DMS 273 treated with DMSO at 0.1 percent for 48 hours (cell line): ENCODE data around the gene FPR3.
"Not testable (repeated sequence)": the region's sequence is repeated elsewhere in the genome, so short reads cannot be mapped to it uniquely, and the experiment has no call there.

Experiments used
- DNase-seq: peaks from one replicate; lab custom pipeline; 2025; lab: John Stamatoyannopoulos, UW

FPR3 gene, protein sequence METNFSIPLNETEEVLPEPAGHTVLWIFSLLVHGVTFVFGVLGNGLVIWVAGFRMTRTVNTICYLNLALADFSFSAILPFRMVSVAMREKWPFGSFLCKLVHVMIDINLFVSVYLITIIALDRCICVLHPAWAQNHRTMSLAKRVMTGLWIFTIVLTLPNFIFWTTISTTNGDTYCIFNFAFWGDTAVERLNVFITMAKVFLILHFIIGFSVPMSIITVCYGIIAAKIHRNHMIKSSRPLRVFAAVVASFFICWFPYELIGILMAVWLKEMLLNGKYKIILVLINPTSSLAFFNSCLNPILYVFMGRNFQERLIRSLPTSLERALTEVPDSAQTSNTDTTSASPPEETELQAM

DNA sequence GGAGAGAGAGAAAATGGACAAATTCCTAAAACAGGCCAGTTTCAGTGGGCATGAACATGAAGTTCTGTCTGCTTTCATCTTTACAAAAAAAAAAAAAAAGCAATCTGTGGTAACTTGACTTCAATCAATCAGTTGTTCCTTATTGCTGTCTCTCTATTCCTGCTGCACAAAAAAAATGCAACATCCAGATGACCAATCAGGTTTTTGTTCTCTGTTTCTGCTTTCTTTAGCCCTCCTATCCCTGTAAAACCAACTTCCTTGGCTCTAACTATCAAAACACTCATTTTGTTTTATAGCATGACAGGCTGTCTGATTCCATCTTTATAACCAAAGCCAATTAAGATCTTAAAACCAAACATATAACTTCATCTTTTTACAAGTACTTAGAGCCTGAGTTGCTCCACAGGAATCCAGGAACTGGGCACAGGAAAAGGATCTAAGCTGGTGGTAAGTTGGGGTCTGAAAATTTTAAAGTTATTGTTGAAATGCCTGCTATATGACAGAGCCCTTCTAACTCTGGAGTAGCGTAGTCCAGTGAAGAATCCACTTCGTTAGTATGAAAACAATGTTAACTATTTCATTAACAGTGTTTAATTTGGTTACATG lies at the start of gene FPR3:
Gene FPR3 (plus strand): TSS at position 273 of the 606 bp plus-strand sequence. CDS start 28,592 bp downstream, outside the sequence.
- DNase-seq: no peak

DNA sequence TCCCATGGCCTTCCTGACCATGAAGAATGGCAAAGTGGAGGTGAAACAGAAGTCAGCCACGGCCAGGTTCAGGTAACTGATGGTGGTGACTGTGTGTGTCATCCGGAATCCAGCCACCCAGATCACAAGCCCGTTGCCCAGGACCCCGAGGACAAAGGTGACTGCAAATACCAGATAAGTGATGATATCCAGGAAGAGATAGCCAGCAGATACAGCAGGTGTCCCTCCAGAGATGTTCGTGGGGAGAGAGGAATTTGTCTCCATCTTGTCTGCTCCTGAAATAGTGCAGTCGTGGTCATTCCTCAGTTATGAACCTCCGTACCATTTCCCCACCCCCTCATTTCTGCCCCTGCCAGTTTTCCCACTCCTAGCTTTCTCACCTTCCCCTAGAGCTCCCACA lies 48.2 kb upstream of the FPR3 start:
- no peak for DNase-seq

DNA sequence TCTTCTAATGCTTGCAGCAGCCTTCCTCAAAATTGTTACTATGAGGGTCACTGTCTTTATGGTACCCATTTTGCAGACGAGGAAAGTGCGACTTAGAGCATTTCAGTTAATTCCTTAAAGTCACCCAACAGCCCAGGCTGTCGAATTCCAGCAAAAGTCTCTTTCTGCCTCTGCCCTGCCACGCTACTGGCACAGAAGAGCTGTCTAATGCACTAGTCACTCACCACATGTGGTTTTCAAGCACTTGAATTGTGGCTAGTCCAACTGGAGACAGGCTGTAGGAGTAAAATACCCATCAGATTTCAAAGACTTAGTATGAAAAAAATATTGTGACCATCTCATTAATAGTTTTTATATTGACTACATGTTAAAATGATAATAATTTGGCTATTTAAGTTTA lies 45.0 kb upstream of the FPR3 start:
- no peak for DNase-seq

DNA sequence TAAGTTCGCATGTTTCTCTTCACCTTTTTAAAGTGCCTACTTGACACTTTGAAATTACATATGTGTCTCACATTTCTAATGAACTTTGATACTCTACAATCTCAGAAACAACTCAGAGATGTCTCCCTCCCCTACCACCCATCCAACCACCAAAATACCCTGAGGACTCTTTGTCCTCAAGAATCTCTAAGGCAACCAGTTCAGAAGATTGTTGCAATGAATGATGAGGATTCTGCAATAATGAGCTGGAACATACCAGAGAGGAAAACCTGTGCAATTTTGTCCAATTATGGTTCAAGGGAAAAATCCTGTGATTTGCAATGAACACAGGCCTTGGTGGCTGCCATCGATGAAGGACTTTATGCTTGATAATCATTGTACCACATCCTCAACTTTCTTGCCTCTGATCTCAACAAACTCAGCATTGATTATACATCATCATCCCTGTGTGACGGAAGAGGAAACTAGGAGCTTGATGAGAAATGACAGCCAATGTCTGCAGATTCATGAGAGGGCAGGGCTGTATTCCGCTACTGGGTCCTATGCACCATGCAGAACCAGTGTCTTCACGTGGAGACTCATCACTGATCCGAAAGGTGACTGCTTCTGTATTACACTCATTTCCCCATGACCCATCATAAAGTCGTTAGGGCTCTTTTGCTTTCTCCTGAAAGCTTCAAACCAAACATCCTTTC lies 44.4 kb upstream of the FPR3 start:
- DNase-seq: no peak

GRCh38 chr19:51751655-51752054 lies 43.3 kb upstream of the FPR3 start, which contains the start of gene FPR1:
TSS of gene FPR1 (minus strand) at chr19:51751878. CDS start at chr19:51746994, 4,884 bp downstream.
- no peak for DNase-seq

- DNase-seq: no peak
These were observed 40.8 kb upstream of the FPR3 start for GRCh38 chr19:51754109-51754508.

GRCh38 chr19:51754770-51755169 lies 40.2 kb upstream of the FPR3 start:
- no peak for DNase-seq

DNA sequence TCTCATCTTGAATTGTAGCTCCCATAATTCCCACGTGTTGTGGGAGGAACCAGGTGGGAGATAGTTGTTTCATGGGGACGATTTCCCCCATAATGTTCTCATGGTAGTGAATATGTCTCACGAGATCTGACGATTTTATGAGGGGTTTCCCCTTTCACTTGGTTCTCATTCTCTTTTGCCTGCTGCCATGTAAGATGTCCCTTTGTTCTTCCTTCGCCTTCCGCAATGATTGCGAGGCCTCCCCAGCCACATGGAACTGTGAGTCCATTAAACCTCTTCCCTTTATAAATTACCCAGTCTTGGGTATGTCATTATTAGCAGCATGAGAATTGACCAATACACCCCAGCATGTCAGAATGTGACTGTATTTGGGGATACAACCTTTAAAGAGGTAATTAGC lies 39.4 kb upstream of the FPR3 start:
- no peak for DNase-seq

GRCh38 chr19:51760697-51761356 lies 34.1 kb upstream of the FPR3 start, which contains the start of gene FPR2:
TSS of gene FPR2 (plus strand) at chr19:51761180. CDS start at chr19:51768659, 7,479 bp downstream.
- no peak for DNase-seq

- DNase-seq: no peak
These were observed 33.3 kb upstream of the FPR3 start for GRCh38 chr19:51761696-51762095.

DNA sequence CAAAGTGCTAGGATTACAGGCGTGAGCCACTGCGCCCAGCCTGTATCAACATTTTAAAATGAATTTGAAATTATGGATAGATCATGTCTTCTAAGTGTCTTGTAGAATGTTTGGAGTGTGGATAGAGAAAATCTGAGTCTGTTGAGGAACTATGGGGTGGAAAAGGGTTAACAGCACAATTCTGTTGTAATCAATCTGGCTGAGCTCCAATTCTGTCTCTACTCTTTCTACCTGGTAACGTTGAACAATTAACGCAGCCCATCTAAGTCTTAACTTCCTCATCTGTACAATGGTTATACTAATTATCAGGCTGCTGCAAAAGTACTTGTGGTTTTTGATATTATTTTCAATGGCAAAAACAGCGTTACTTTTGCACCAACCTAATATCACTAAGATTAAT lies 29.9 kb upstream of the FPR3 start:
- no peak for DNase-seq

DNA sequence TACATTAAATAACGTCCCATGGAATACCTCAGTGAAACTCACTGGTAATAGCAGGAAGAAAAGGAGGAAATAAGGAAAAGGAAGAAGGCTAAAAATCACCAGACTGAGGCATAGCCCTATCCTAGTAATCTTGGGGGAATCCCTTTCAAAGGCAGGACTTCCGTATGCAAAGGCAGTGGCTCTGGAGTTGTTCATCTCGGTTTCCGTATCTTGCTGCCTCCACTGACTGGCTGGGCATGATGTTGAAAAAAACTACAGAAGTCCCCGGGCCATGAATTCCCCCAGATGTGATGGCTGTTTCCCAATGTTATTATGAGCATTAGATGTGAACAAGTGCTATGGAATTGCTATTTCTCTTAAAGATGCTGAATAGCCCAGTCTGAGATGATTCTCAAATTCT lies 28.5 kb upstream of the FPR3 start:
- no peak for DNase-seq

GRCh38 chr19:51771376-51772130 lies 23.4 kb upstream of the FPR3 start:
- no peak for DNase-seq

GRCh38 chr19:51772977-51773376 lies 22.0 kb upstream of the FPR3 start:
- no peak for DNase-seq

- not testable (repeated sequence) for DNase-seq
These were observed 18.4 kb upstream of the FPR3 start for GRCh38 chr19:51776561-51776960.

DNA sequence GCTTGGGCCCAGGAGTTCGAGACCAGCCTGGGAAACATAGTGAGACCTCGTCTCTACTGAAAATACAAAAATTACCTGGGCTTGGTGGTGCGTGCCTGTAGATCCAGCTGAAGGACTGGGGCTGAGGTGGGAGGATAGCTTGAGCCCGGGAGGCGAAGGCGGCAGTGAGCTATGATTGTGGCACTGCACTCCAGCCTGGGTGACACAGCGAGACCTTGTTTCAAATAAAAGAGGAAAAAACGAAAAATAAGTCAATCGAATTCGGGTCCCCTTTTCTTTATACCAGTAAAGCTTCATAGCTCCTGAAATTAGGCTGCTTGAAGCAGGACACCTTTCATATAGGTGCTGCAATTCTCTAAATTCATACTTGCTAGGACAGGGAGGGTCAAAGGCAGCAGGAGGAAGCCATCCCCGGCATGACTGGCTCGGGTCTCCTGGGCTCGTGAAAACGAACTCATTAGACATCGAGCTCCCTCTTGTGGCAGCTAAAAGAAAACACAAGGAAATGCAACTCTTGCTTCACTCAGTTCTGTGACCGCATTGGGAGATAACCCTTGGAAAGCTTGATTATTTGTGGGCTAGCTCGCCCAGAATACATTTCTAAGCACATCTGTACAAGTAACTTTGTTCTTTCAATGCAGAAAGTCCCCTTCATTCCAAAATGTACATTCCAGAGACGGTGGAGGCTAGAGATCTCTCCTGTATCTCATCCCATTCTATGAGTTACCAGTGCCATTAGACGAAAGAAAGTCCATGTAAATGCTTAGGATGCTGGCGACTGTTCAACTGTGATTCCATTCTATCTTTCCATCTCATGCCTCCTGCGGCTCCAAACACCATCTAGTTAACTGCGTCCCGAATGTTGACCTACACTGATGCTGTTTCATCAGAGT lies 17.1 kb upstream of the FPR3 start:
- DNase-seq: peak; percentile 9

DNA sequence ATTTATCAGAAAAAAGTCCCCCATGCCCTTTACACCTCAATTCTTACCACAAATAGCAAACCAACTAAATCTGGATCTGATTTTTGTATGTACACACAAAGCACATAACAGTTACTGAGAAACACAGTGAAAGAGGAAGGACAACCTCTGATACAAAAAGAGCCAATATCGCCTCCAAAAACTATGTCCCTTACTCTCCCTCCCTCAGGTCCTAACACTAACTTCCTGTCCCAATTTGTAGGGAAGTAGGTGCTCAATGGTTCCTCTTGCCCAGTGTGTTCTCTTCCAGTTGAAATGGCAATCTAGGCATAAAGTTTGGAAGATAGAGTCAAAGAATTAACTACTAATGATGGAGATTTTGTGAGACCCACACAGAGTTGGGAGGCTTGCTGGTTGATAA lies 15.8 kb upstream of the FPR3 start:
- no peak for DNase-seq

GRCh38 chr19:51779703-51780102 lies 15.3 kb upstream of the FPR3 start:
- DNase-seq: no peak

DNA sequence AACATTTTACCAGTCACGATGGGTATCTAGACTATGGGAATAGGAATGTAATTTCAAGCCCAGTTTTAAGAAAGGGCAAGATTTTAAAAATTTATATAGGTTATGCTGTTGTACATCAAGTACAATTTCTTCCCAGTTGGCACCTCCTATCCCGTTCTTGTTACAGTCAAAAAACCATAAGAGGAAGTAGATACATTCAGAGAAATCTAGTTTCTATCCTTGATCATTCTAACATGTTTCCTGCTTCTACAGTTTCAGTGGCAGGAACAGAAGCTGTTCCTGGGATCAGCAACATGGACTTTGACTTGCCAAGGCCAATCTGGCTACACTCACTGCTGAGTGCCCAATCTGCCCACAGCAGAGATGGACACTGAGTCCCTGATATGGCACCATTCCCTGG lies 14.7 kb upstream of the FPR3 start:
- DNase-seq: no peak

- no peak for DNase-seq
These were observed 13.0 kb upstream of the FPR3 start for GRCh38 chr19:51781999-51782398.

GRCh38 chr19:51783372-51783771 lies 11.6 kb upstream of the FPR3 start:
- no peak for DNase-seq
